Caco-2 (cell line): ENCODE measurements around the gene SCRN1. TPM values are rescaled to one million over a fixed set of nuclear protein-coding genes. Genes with fewer than 3 reads are reported as not detected.

Source experiments
- BruUV-seq: library from RNA; stranded (reverse); fragments of 400-500 nt; replicated peaks from 2 replicates; lab custom pipeline; 2021; lab: Mats Ljungman, UMichigan
- CTCF ChIA-PET: fragments of 300-600 bp; sonication (Branson Sonifier 250); formaldehyde crosslinking; loops from one replicate; lab custom pipeline; 2022; ENCODE audit warnings: antibody characterized with exemption; lab: Charles Lee
- POLR2A ChIA-PET: fragments of 300-600 bp; sonication (Branson Sonifier 250); formaldehyde crosslinking; loops from one replicate; lab custom pipeline; 2022; ENCODE audit warnings: antibody characterized with exemption; lab: Charles Lee
- DNase-seq, 2 experiments: peaks; one replicate each; pipeline versions ENCODE4 v3.0.0 to v3.0.0-alpha.2; 2020 to 2022
- H3K27me3 ChIP-seq: replicated peaks from 2 replicates; pipeline ENCODE4 v1.6.0; 2011; ENCODE audit warnings: low read length; ENCODE audit not compliant: control insufficient read depth, insufficient read depth
- H3K36me3 ChIP-seq: 2 replicates; pipeline ENCODE4 v1.5.1; 2011; ENCODE audit warnings: low read length; ENCODE audit not compliant: control insufficient read depth, insufficient read depth
- H3K4me1 ChIP-seq: fragments of 250-450 bp; sonication (Bioruptor Pico); 2 replicates; pipeline ENCODE4 v1.5.1; 2020; ENCODE audit warnings: mild to moderate bottlenecking
- H3K4me3 ChIP-seq: 2 replicates; pipeline ENCODE4 v1.5.1; 2011; ENCODE audit warnings: low read depth, mild to moderate bottlenecking, control low read depth, low read length
- H3K9me3 ChIP-seq: fragments of 250-450 bp; sonication (Bioruptor Pico); 2 replicates; pipeline ENCODE4 v1.5.1; 2020; ENCODE audit warnings: mild to moderate bottlenecking, moderate library complexity
- H3K27ac Mint-ChIP-seq: one replicate; pipeline ENCODE4 v1.8.0; 2022; ENCODE audit warnings: mixed read lengths; ENCODE audit not compliant: unreplicated experiment
- H3K27me3 Mint-ChIP-seq: one replicate; pipeline ENCODE4 v1.8.0; 2022; ENCODE audit warnings: mixed read lengths; ENCODE audit not compliant: insufficient read depth, unreplicated experiment
- H3K36me3 Mint-ChIP-seq: one replicate; pipeline ENCODE4 v1.8.0; 2022; ENCODE audit warnings: mild to moderate bottlenecking, mixed read lengths; ENCODE audit not compliant: insufficient read depth, unreplicated experiment
- H3K4me1 Mint-ChIP-seq: one replicate; pipeline ENCODE4 v1.8.0; 2022; ENCODE audit warnings: low read depth, mixed read lengths; ENCODE audit not compliant: unreplicated experiment
- H3K4me3 Mint-ChIP-seq: one replicate; pipeline ENCODE4 v1.8.0; 2022; ENCODE audit warnings: mild to moderate bottlenecking, moderate library complexity, mixed read lengths; ENCODE audit not compliant: unreplicated experiment
- H3K9me3 Mint-ChIP-seq: one replicate; pipeline ENCODE4 v1.8.0; 2022; ENCODE audit warnings: mixed read lengths; ENCODE audit not compliant: unreplicated experiment
- intact Hi-C: fragments of 100-400 bp; cut with micrococcal nuclease; formaldehyde crosslinking; loops from one replicate; pipeline ENCODE4 v1.10.0; 2022; ENCODE audit not compliant: unreplicated experiment
- total RNA-seq: library from RNA; stranded (reverse); gene quantifications from 2 replicates; pipeline ENCODE4 v1.2.3, GENCODE V29; 2022
- TF ChIP-seq, protein P1 (sequence below), 2 experiments: fragments of 200-600 bp in 1 of 2; IDR thresholded peaks; 1 replicate in 1 of 2; 2 replicates in 1 of 2; pipeline versions ENCODE4 v1.5.1 to v1.8.0; 2011 to 2022; ENCODE audit warnings: antibody characterized with exemption in 1 of 2, control low read depth in 1 of 2, inconsistent platforms in 1 of 2, low read depth in 1 of 2, low read length in 1 of 2, mild to moderate bottlenecking in 1 of 2, moderate library complexity in 1 of 2; ENCODE audit not compliant: insufficient read depth in 1 of 2, severe bottlenecking in 1 of 2, unreplicated experiment in 1 of 2

SCRN1 gene
- total RNA-seq, 1 experiment from 2014 or later, result 92.9 TPM

DNA sequence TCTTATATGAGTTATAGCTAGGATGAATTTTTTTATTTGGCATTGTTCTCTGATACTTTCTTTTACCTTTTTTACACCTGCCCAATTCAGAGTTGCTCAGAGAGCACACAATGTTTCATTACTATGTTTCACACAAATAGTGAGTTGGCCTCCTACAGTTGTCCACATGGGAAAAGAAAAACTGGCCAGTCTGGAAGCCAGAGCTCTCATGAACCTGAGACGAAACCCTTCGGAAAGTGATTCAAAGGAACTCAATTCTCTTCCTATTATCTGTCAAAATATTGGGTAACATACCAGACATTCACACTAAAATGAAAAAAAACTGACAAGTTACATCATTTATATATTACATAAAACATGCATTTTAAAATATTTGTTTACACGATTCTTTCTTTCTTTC is 15.3 kb downstream of the SCRN1 start:
- H3K27me3 Mint-ChIP-seq, result no peaks in the 10 kb centered on the region
- TF ChIP-seq, protein P1, sequence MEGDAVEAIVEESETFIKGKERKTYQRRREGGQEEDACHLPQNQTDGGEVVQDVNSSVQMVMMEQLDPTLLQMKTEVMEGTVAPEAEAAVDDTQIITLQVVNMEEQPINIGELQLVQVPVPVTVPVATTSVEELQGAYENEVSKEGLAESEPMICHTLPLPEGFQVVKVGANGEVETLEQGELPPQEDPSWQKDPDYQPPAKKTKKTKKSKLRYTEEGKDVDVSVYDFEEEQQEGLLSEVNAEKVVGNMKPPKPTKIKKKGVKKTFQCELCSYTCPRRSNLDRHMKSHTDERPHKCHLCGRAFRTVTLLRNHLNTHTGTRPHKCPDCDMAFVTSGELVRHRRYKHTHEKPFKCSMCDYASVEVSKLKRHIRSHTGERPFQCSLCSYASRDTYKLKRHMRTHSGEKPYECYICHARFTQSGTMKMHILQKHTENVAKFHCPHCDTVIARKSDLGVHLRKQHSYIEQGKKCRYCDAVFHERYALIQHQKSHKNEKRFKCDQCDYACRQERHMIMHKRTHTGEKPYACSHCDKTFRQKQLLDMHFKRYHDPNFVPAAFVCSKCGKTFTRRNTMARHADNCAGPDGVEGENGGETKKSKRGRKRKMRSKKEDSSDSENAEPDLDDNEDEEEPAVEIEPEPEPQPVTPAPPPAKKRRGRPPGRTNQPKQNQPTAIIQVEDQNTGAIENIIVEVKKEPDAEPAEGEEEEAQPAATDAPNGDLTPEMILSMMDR (IDR thresholded peaks at IDR 0.05; ENCODE audit: insufficient read depth in 1 of 2, low read depth in 1 of 2, low read length in 1 of 2, severe bottlenecking in 1 of 2, unreplicated experiment in 1 of 2), result no peak
- Histone ChIP-seq H3K4me3 (no peak overlapping the region), H3K9me3 (no peaks in the 10 kb centered on the region), H3K4me1 (0 out of 2 replicates have a peak, but pooled peaks cover 8% of the 10 kb centered on the region), H3K36me3 (no peaks in the 10 kb centered on the region; the same call in 1 of the 2 replicates), H3K27me3 (no peaks in the 10 kb centered on the region)
- no peak overlapping the region for H3K27ac Mint-ChIP-seq
- intact Hi-C loops, result no loop called here
- no peak for DNase-seq
- ChIA-PET POLR2A (no interaction called here), CTCF (no interaction called here)
- no TSS peak for BruUV-seq
- peaks cover 18% of the 10 kb centered on the region for H3K36me3 Mint-ChIP-seq
- no peak overlapping the region for H3K4me3 Mint-ChIP-seq
- H3K9me3 Mint-ChIP-seq, result no peaks in the 10 kb centered on the region
- peaks cover 21% of the 10 kb centered on the region for H3K4me1 Mint-ChIP-seq

DNA sequence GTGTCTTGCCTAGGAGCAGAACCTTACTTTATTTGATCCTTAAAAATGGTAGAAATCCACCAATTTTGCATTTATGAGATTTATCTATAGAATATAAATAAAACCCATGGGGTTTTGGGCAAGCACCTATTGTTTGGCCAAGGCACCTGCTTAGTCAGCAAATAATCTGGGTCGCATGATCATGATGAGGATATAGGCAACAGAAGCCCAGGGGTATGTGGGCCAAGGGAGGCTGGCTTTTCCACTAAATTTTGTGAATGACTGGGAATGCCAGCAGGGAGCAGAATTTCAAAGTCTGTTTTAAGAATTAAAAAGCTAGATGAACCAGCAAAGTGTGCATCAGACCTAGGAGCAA is 17.3 kb downstream of the SCRN1 start:
- no TSS peak for BruUV-seq
- no peak overlapping the region for H3K27ac Mint-ChIP-seq
- ChIA-PET CTCF (interaction anchor here (0.6 kb wide), 2 partner anchors 18 to 19 kb away, joined by 4 read pairs; no protein-coding TSS in a partner anchor), POLR2A (interaction anchor here (0.5 kb wide), 1 partner anchor 93 kb away, joined by 6 read pairs; no protein-coding TSS in a partner anchor)
- H3K27me3 Mint-ChIP-seq, result no peaks in the 10 kb centered on the region
- H3K4me1 Mint-ChIP-seq, result peaks cover 21% of the 10 kb centered on the region
- Histone ChIP-seq H3K36me3 (no peaks in the 10 kb centered on the region; the same call in 1 of the 2 replicates), H3K4me3 (no peak overlapping the region), H3K27me3 (no peaks in the 10 kb centered on the region), H3K9me3 (no peaks in the 10 kb centered on the region), H3K4me1 (0 out of 2 replicates have a peak, but pooled peaks cover 8% of the 10 kb centered on the region)
- TF ChIP-seq, protein P1 (IDR thresholded peaks at IDR 0.05; ENCODE audit: insufficient read depth in 1 of 2, low read depth in 1 of 2, low read length in 1 of 2, severe bottlenecking in 1 of 2, unreplicated experiment in 1 of 2), result no peak
- H3K36me3 Mint-ChIP-seq, result peaks cover 7% of the 10 kb centered on the region
- H3K4me3 Mint-ChIP-seq, result no peak overlapping the region
- H3K9me3 Mint-ChIP-seq, result no peaks in the 10 kb centered on the region
- intact Hi-C loops, result no loop called here
- DNase-seq, result no peak

DNA sequence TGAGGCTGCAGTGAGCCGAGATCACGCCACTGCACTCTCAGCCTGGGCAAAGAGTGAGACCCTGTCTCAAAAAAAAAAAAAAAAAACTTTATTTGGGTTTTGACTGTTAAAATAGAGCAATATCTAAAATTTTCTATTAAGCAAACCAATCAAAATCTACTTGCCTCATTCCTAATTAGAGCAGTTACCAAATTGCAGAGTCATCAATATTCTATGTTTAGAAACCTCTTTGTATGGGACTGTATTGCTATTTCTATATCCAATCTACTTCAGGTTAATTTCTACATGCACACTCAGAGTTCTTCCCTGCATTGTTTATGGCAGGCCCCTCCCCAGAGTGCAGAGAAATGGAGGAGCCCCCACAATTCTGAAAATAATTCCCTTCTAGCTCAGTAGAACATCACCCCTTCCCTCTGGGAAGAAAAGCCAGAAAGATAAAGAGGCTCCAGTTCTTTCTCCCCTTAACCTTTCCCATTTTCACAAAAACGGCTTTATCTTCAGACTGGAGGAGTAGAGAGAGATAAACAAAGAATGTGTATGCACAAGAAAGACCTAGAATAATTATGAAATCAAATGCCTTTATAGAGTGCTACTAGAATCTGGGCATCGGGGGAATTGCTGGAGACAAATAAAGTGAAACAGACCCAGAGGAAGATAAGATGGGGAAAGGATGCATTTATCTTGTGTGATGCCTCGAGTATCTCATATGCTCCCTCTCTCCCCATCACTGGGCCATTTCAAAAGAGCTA is 17.9 kb downstream of the SCRN1 start:
- intact Hi-C loops, result no loop called here
- 0 out of 2 replicates have a peak, but pooled peaks cover 8% of the 10 kb centered on the region for H3K4me1 ChIP-seq

More for the DNA sequence above, 17.9 kb downstream of the SCRN1 start:
- ChIA-PET POLR2A (interaction anchor here (0.5 kb wide), 1 partner anchor 94 kb away, joined by 6 read pairs; no protein-coding TSS in a partner anchor), CTCF (interaction anchor here (0.6 kb wide), 1 partner anchor 18 kb away, joined by 4 read pairs; no protein-coding TSS in a partner anchor)
- no peaks in the 10 kb centered on the region for H3K9me3 Mint-ChIP-seq
- Histone ChIP-seq H3K4me3 (no peak overlapping the region), H3K27me3 (no peaks in the 10 kb centered on the region), H3K36me3 (no peaks in the 10 kb centered on the region; the same call in 1 of the 2 replicates), H3K9me3 (no peaks in the 10 kb centered on the region)
- no peak overlapping the region for H3K27ac Mint-ChIP-seq
- TF ChIP-seq, protein P1 (IDR thresholded peaks at IDR 0.05; ENCODE audit: insufficient read depth in 1 of 2, low read depth in 1 of 2, low read length in 1 of 2, severe bottlenecking in 1 of 2, unreplicated experiment in 1 of 2), result no peak
- no peaks in the 10 kb centered on the region for H3K27me3 Mint-ChIP-seq
- no peak for DNase-seq
- peaks cover 7% of the 10 kb centered on the region for H3K36me3 Mint-ChIP-seq
- no peak overlapping the region for H3K4me3 Mint-ChIP-seq
- no TSS peak for BruUV-seq
- peaks cover 21% of the 10 kb centered on the region for H3K4me1 Mint-ChIP-seq
